HepG2 (cell line): Measurements from ENCODE around the gene MAEA. TPM values are rescaled to one million over a fixed set of nuclear protein-coding genes. Genes with fewer than 3 reads are reported as not detected.
A peak's percentile ranks its signal among the peaks of the same experiment; 100 is the strongest.

Experiments used
- ATAC-seq: fragments of 200-7000 bp; cut with Tn5 transposase; 3 replicates; pipeline ENCODE4 v1.9.1; 2020; ENCODE audit warnings: mild to moderate bottlenecking, moderate library complexity
- BruUV-seq: library from RNA; stranded (reverse); fragments of 400-500 nt; replicated peaks from 2 replicates; lab custom pipeline; 2021; lab: Mats Ljungman, UMichigan
- CTCF ChIA-PET: fragments of 300-600 bp; formaldehyde crosslinking; extraction: SDS; loops from one replicate; lab custom pipeline; 2021; ENCODE audit warnings: low total read pairs, inconsistent platforms, low intra/inter-chr PET ratio; lab: Yijun Ruan, JAX
- POLR2A ChIA-PET: fragments of 350-600 bp; sonication (Branson Sonifier 250); formaldehyde crosslinking; loops from one replicate; lab custom pipeline; 2020; ENCODE audit warnings: antibody characterized with exemption, inconsistent platforms; lab: Yijun Ruan, JAX
- DNase-seq: peaks from one replicate; pipeline ENCODE4 v3.0.0-alpha.2; 2015; ENCODE audit warnings: low spot score
- FAIRE-seq: peaks from 3 replicates; lab custom pipeline; 2011; peaks lifted over from hg19 to GRCh38; lab: Jason Lieb, UNC
- H2AFZ ChIP-seq: one replicate; pipeline ENCODE4 v1.6.1; 2011; ENCODE audit warnings: low read length, inconsistent platforms
- H3K27ac ChIP-seq: fragments of 300-600 bp; 3 replicates; pipeline ENCODE4 v1.8.0; 2011; ENCODE audit warnings: mixed run types, mild to moderate bottlenecking, mixed read lengths, low read length, inconsistent platforms; ENCODE audit not compliant: insufficient read depth; ENCODE audit errors: extremely low read length
- H3K27me3 ChIP-seq, 2 experiments: fragments of 200-600 bp in 1 of 2; 2 replicates in 1 of 2; 3 replicates in 1 of 2; pipeline versions ENCODE4 v1.6.0 to v1.8.0; 2011; ENCODE audit warnings: low read length in 2 of 2, mild to moderate bottlenecking in 2 of 2, moderate library complexity in 2 of 2, inconsistent platforms in 1 of 2; ENCODE audit not compliant: insufficient read depth in 2 of 2, control insufficient read depth in 1 of 2
- H3K36me3 ChIP-seq, 2 experiments: fragments of 200-600 bp in 1 of 2; replicated peaks in 1 of 2; 2 replicates in 1 of 2; 3 replicates in 1 of 2; pipeline versions ENCODE4 v1.5.1 to v1.8.0; 2011; ENCODE audit warnings: low read length in 2 of 2, inconsistent platforms in 1 of 2; ENCODE audit not compliant: insufficient read depth in 2 of 2, control insufficient read depth in 1 of 2
- H3K4me1 ChIP-seq: 2 replicates; pipeline ENCODE4 v1.5.1; 2012; ENCODE audit warnings: low read length, inconsistent platforms; ENCODE audit not compliant: insufficient read depth
- H3K4me2 ChIP-seq: 2 replicates; pipeline ENCODE4 v1.6.0; 2011; ENCODE audit warnings: low read depth, low read length, inconsistent platforms
- H3K4me3 ChIP-seq, 3 experiments: fragments of 200-600 bp in 1 of 3; sonication (generic), shearing (Covaris generic) in 1 of 3; replicated peaks in 1 of 3; 2 replicates each; pipeline ENCODE4 v1.5.1; 2011 to 2016; ENCODE audit warnings: low read length in 3 of 3, inconsistent platforms in 2 of 3, low read depth in 2 of 3, mild to moderate bottlenecking in 2 of 3, control low read depth in 1 of 3, mixed read lengths in 1 of 3; ENCODE audit not compliant: insufficient read depth in 1 of 3
- H3K79me2 ChIP-seq: one replicate; pipeline ENCODE4 v1.6.1; 2011; ENCODE audit warnings: low read length, inconsistent platforms; ENCODE audit not compliant: insufficient read depth
- H3K9ac ChIP-seq: 2 replicates; pipeline ENCODE4 v1.6.0; 2011; ENCODE audit warnings: mild to moderate bottlenecking, low read depth, low read length, inconsistent platforms; ENCODE audit not compliant: insufficient read depth
- H3K9me3 ChIP-seq: 2 replicates; pipeline ENCODE4 v1.5.1; 2012; ENCODE audit warnings: mild to moderate bottlenecking, low read length
- H4K20me1 ChIP-seq: 2 replicates; pipeline ENCODE4 v1.6.0; 2011; ENCODE audit warnings: inconsistent platforms, mild to moderate bottlenecking, low read length, moderate library complexity; ENCODE audit not compliant: insufficient read depth
- ATF7 ChIP-seq, 2 experiments: fragments of 450-650 bp in 1 of 2; sonication (generic) in 1 of 2; formaldehyde crosslinking in 1 of 2; IDR thresholded peaks; 2 replicates each; pipeline versions ENCODE4 v1.4.0 to v1.6.1; 2016 to 2020; ENCODE audit warnings: antibody characterized with exemption in 1 of 2, mild to moderate bottlenecking in 1 of 2, missing genetic modification reagents in 1 of 2
- CEBPG ChIP-seq: IDR thresholded peaks from 2 replicates; pipeline ENCODE4 v1.6.1; 2016
- CENPT ChIP-seq: sonication (generic); formaldehyde crosslinking; IDR thresholded peaks from 2 replicates; pipeline ENCODE4 v1.8.0; 2022; ENCODE audit warnings: low read depth, mild to moderate bottlenecking, moderate library complexity, missing genetic modification reagents
- CREBL2 ChIP-seq: sonication (generic); formaldehyde crosslinking; IDR thresholded peaks from 2 replicates; pipeline ENCODE4 v1.8.1; 2023; ENCODE audit warnings: missing genetic modification reagents, mild to moderate bottlenecking, borderline replicate concordance
- FOXA3 ChIP-seq: IDR thresholded peaks from 2 replicates; pipeline ENCODE4 v1.6.1; 2016; ENCODE audit warnings: missing genetic modification reagents, missing compliant biosample characterization
- HMG20A ChIP-seq: IDR thresholded peaks from 2 replicates; pipeline ENCODE4 v1.6.1; 2016; ENCODE audit warnings: borderline replicate concordance
- KLF12 ChIP-seq: sonication (generic); formaldehyde crosslinking; IDR thresholded peaks from 2 replicates; pipeline ENCODE4 v1.4.0; 2020; ENCODE audit warnings: missing genetic modification reagents, borderline replicate concordance
- KLF16 ChIP-seq, 2 experiments: sonication (generic) in 1 of 2; formaldehyde crosslinking in 1 of 2; IDR thresholded peaks; 2 replicates each; pipeline versions ENCODE4 v1.6.1 to v1.8.0; 2016 to 2023; ENCODE audit warnings: missing genetic modification reagents in 2 of 2, missing compliant biosample characterization in 1 of 2
- LRRFIP1 ChIP-seq: sonication (generic); formaldehyde crosslinking; conservative IDR thresholded peaks from 2 replicates; pipeline ENCODE4 v1.4.0; 2020; ENCODE audit warnings: missing genetic modification reagents
- PRMT3 ChIP-seq: sonication (generic); formaldehyde crosslinking; IDR thresholded peaks from 2 replicates; pipeline ENCODE4 v1.8.1; 2022; ENCODE audit warnings: low read depth, mild to moderate bottlenecking, moderate library complexity, missing genetic modification reagents, borderline replicate concordance
- RBAK ChIP-seq: sonication (generic); formaldehyde crosslinking; IDR thresholded peaks from 2 replicates; pipeline ENCODE4 v1.5.1; 2020; ENCODE audit warnings: mild to moderate bottlenecking, missing genetic modification reagents
- ZNF18 ChIP-seq: sonication (generic); formaldehyde crosslinking; IDR thresholded peaks from 2 replicates; pipeline ENCODE4 v1.8.0; 2022; ENCODE audit warnings: mild to moderate bottlenecking, missing genetic modification reagents; ENCODE audit not compliant: insufficient replicate concordance
- ZNF263 ChIP-seq: sonication (generic); formaldehyde crosslinking; IDR thresholded peaks from 2 replicates; pipeline ENCODE4 v1.4.0; 2020; ENCODE audit warnings: missing genetic modification reagents
- ZNF430 ChIP-seq: sonication (generic); formaldehyde crosslinking; IDR thresholded peaks from 2 replicates; pipeline ENCODE4 v1.9.0; 2021; ENCODE audit warnings: mild to moderate bottlenecking, missing genetic modification reagents
- WGBS: methylation state at CpG from one replicate; pipeline ENCODE4 v1.1.6; 2017; ENCODE audit warnings: low lambda C conversion rate; 5-methylcytosine and 5-hydroxymethylcytosine counted together
- in situ Hi-C: cut with HindIII; loops from 2 replicates; pipeline ENCODE4 v1.10.0; 2017; ENCODE audit warnings: low pct_unique_long_range_greater_than_20kb; ENCODE audit not compliant: extremely low pct_ligation_motif_present
- intact Hi-C: fragments of 100-400 bp; cut with micrococcal nuclease; formaldehyde crosslinking; loops from one replicate; pipeline ENCODE4 v1.10.0; 2022; ENCODE audit not compliant: unreplicated experiment
- polyA plus RNA-seq, 8 experiments: library from polyadenylated mRNA; depleted of rRNA in 3 of 8; stranded (reverse) in 7 of 8; unstranded in 1 of 8; fragments of >200 nt; fragmentation: Illumina TruSeq in 4 of 8; extraction: Trizol in 4 of 8; gene quantifications; 2 replicates each; pipeline versions ENCODE4 v1.2.1 to v1.2.3, GENCODE V29; 2011 to 2016; ENCODE audit warnings: low read depth in 4 of 8, missing spikeins in 1 of 8, mixed read lengths in 1 of 8; ENCODE audit not compliant: insufficient read depth in 1 of 8
- total RNA-seq, 5 experiments: library from RNA; depleted of rRNA; stranded (reverse); fragments of >200 nt; fragmentation: Illumina TruSeq; extraction: Trizol; gene quantifications; 2 replicates each; pipeline ENCODE4 v1.2.3, GENCODE V29; 2016; ENCODE audit warnings: low read depth in 1 of 5

Gene MAEA
- total and polyA plus RNA-seq, 2 of the 13 experiments (the other 11 are each of a cell fraction or from before 2014, with no cell fraction given) = 52.0 to 57.1 TPM

- TF ChIP-seq ZNF18 (CRISPR knock-in tag) (no peak), RBAK (CRISPR knock-in tag) (no peak), CENPT (CRISPR knock-in tag) (no peak), LRRFIP1 (CRISPR knock-in tag) (no peak), CEBPG (CRISPR knock-in tag) (no peak), HMG20A (no peak), ZNF430 (CRISPR knock-in tag) (no peak), PRMT3 (CRISPR knock-in tag) (no peak)
These were observed 18.0 kb upstream of the MAEA start (continued) for GRCh38 chr4:1271686-1272085.

GRCh38 chr4:1274871-1275270, 14.8 kb upstream of the MAEA start:
- Histone ChIP-seq H3K27me3 (no peaks in the 10 kb centered on the region), H3K4me1 (no peaks in the 10 kb centered on the region), H3K9me3 (0 out of 2 replicates have a peak, but pooled peaks cover 3% of the 10 kb centered on the region), H4K20me1 (no peaks in the 10 kb centered on the region), H3K79me2 (no peaks in the 10 kb centered on the region), H3K4me2 (no peak overlapping the region), H3K27ac (no peak overlapping the region), H3K9ac (no peak overlapping the region), H3K4me3 (no peak overlapping the region), H2AFZ (no peak overlapping the region), H3K36me3 (no peaks in the 10 kb centered on the region)
- ChIA-PET POLR2A (no interaction called here), CTCF (no interaction called here)
- no TSS peak for BruUV-seq
- in situ Hi-C loops = no loop called here
- TF ChIP-seq KLF16 (CRISPR knock-in tag; IDR thresholded peaks at IDR 0.05) (no peak), CREBL2 (CRISPR knock-in tag) (no peak), FOXA3 (no peak), KLF12 (no peak), ATF7 (IDR thresholded peaks at IDR 0.05) (peak; percentile 88), ATF7 (CRISPR knock-in tag; IDR thresholded peaks at IDR 0.05) (no peak), ZNF263 (CRISPR knock-in tag) (no peak)
- FAIRE-seq (no peak), DNase-seq (no peak), ATAC-seq (no peak)
- intact Hi-C loops = no loop called here
- 52% methylated on average over 9 of the region's 9 CpGs for WGBS
